CD14-positive monocyte (primary cell): Measurements from ENCODE around the gene SETD1A. TPM values are rescaled to one million over a fixed set of nuclear protein-coding genes. Genes with fewer than 3 reads are reported as not detected.

ENCODE experiments used
- DNase-seq, 3 donors: peaks; one replicate each; pipeline ENCODE4 v3.0.0-alpha.2; 2011 to 2022
- H2AFZ ChIP-seq: 2 replicates; pipeline ENCODE4 v1.6.0; 2012; ENCODE audit warnings: mild to moderate bottlenecking, low read depth, low read length, inconsistent platforms; ENCODE audit not compliant: insufficient read depth, poor library complexity, severe bottlenecking
- H3K27ac ChIP-seq, 2 donors: 1 replicate in 1 of 2; 2 replicates in 1 of 2; pipeline ENCODE4 v1.5.1; 2012 to 2013; ENCODE audit warnings: low read length in 2 of 2, control low read depth in 1 of 2, inconsistent platforms in 1 of 2, low read depth in 1 of 2, mild to moderate bottlenecking in 1 of 2
- H3K27me3 ChIP-seq, 2 donors: one replicate each; pipeline versions ENCODE4 v1.6.0 to v1.6.1; 2011 to 2013; ENCODE audit warnings: low read length in 2 of 2; ENCODE audit not compliant: control insufficient read depth in 2 of 2, insufficient read depth in 2 of 2
- H3K36me3 ChIP-seq, 2 donors: replicated peaks in 1 of 2; 1 replicate in 1 of 2; 2 replicates in 1 of 2; pipeline versions ENCODE4 v1.5.1 to v1.6.1; 2012 to 2013; ENCODE audit warnings: low read length in 2 of 2, control low read depth in 1 of 2, inconsistent platforms in 1 of 2, mild to moderate bottlenecking in 1 of 2; ENCODE audit not compliant: insufficient read depth in 2 of 2, control insufficient read depth in 1 of 2
- H3K4me1 ChIP-seq, 2 donors: 1 replicate in 1 of 2; 2 replicates in 1 of 2; pipeline versions ENCODE4 v1.5.1 to v1.6.1; 2012 to 2013; ENCODE audit warnings: low read length in 2 of 2, control low read depth in 1 of 2, inconsistent platforms in 1 of 2, mild to moderate bottlenecking in 1 of 2, moderate library complexity in 1 of 2; ENCODE audit not compliant: insufficient read depth in 2 of 2, control insufficient read depth in 1 of 2
- H3K4me2 ChIP-seq: replicated peaks from 2 replicates; pipeline ENCODE3; 2012; ENCODE audit warnings: low read length, moderate library complexity, mild to moderate bottlenecking; ENCODE audit not compliant: poor library complexity, severe bottlenecking; ENCODE audit errors: extremely low read depth
- H3K4me3 ChIP-seq, 3 experiments: fragments of 200-600 bp in 1 of 3; sonication (generic) in 1 of 3; replicated peaks in 1 of 3; 1 replicate in 2 of 3; 2 replicates in 1 of 3; pipeline ENCODE4 v1.5.1; 2011 to 2013; ENCODE audit warnings: low read length in 3 of 3, mild to moderate bottlenecking in 3 of 3, control low read depth in 2 of 3, low read depth in 2 of 3, inconsistent platforms in 1 of 3, moderate library complexity in 1 of 3
- H3K79me2 ChIP-seq: 2 replicates; pipeline ENCODE4 v1.6.0; 2012; ENCODE audit warnings: mild to moderate bottlenecking, control low read depth, inconsistent platforms, low read length, moderate library complexity; ENCODE audit not compliant: insufficient read depth
- H3K9ac ChIP-seq: 2 replicates; pipeline ENCODE4 v1.6.0; 2017; ENCODE audit warnings: low read length, mild to moderate bottlenecking; ENCODE audit not compliant: insufficient read depth, poor library complexity, severe bottlenecking
- H3K9me3 ChIP-seq, 2 donors: replicated peaks in 1 of 2; 1 replicate in 1 of 2; 2 replicates in 1 of 2; pipeline versions ENCODE4 v1.5.1 to v1.6.1; 2012 to 2013; ENCODE audit warnings: low read length in 2 of 2, control low read depth in 1 of 2; ENCODE audit not compliant: control insufficient read depth in 1 of 2, insufficient read depth in 1 of 2
- H4K20me1 ChIP-seq: 2 replicates; pipeline ENCODE4 v1.6.0; 2012; ENCODE audit warnings: mild to moderate bottlenecking, low read length, control low read depth, moderate library complexity; ENCODE audit not compliant: insufficient read depth
- H3K27ac Mint-ChIP-seq, 7 donors: one replicate each; pipeline ENCODE4 v1.8.0; 2020; ENCODE audit warnings: mild to moderate bottlenecking in 7 of 7, mixed read lengths in 7 of 7, moderate library complexity in 6 of 7, inconsistent platforms in 2 of 7
- H3K27me3 Mint-ChIP-seq, 3 donors: one replicate each; pipeline ENCODE4 v1.8.0; 2021 to 2022; ENCODE audit warnings: low read depth in 3 of 3, mild to moderate bottlenecking in 3 of 3, mixed read lengths in 3 of 3, moderate library complexity in 3 of 3, inconsistent platforms in 1 of 3
- H3K36me3 Mint-ChIP-seq, 2 donors: one replicate each; pipeline ENCODE4 v1.8.0; 2020; ENCODE audit warnings: mixed read lengths in 2 of 2, inconsistent platforms in 1 of 2, mild to moderate bottlenecking in 1 of 2
- H3K4me1 Mint-ChIP-seq: one replicate; pipeline ENCODE4 v1.8.0; 2020; ENCODE audit warnings: mild to moderate bottlenecking, mixed read lengths
- H3K4me3 Mint-ChIP-seq, 2 donors: one replicate each; pipeline ENCODE4 v1.8.0; 2020; ENCODE audit warnings: mild to moderate bottlenecking in 2 of 2, mixed read lengths in 2 of 2, moderate library complexity in 1 of 2
- H3K9me3 Mint-ChIP-seq, 7 donors: one replicate each; pipeline ENCODE4 v1.8.0; 2020 to 2022; ENCODE audit warnings: mixed read lengths in 7 of 7, mild to moderate bottlenecking in 6 of 7, moderate library complexity in 6 of 7, inconsistent platforms in 2 of 7
- WGBS: methylation state at CpG from one replicate; pipeline ENCODE4 v1.1.5; 2013; ENCODE audit warnings: missing lambda C conversion rate; ENCODE audit not compliant: insufficient coverage; 5-methylcytosine and 5-hydroxymethylcytosine counted together
- intact Hi-C, 2 donors: fragments of 100-400 bp; cut with micrococcal nuclease; formaldehyde crosslinking; loops; one replicate each; pipeline versions ENCODE4 v1.15.0 to v1.15.1; 2023
- polyA plus RNA-seq, 3 donors: library from polyadenylated mRNA; depleted of rRNA in 1 of 3; unstranded in 2 of 3; stranded (reverse) in 1 of 3; fragments of 300-500 nt in 2 of 3; fragments of >200 nt in 1 of 3; fragmentation: Illumina TruSeq in 2 of 3; gene quantifications; 1 replicate in 2 of 3; 2 replicates in 1 of 3; pipeline ENCODE4 v1.2.3, GENCODE V29; 2012 to 2021
- TF ChIP-seq, protein P1 (sequence below): fragments of 200-600 bp; IDR thresholded peaks from one replicate; pipeline ENCODE4 v1.8.0; 2022; ENCODE audit warnings: antibody characterized with exemption, mild to moderate bottlenecking

Gene SETD1A
- polyA plus RNA-seq, 3 donors: 0.16 to 6.6 (median 1.3) TPM

DNA sequence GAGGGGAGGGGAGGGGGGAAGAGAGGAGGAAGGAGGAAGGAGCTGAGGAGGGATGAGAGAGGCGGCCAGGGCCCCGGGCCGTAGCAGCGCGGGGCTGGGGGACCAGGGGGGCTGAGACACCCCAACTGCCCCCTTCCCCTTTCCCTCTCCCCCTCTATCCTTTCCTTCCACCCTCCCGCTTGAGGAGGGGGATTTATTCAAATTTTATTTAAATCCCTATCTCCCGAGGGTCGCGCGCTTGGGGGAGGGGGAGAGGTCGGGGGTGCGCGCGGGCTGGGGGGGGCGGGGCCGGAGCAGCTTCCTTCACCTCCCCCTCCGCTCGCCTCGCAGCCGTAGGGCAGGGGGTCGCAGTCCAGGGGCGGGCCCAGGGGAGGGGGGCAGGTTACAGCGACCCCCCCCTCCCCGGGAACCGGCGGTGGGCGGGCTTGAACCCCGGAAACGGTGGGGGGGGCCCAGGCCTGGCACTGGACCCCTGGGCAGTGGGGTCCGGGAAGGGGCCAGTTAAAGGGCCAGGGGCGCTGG is 33.9 kb upstream of the SETD1A start, which contains the start of gene FBXL19:
Gene FBXL19, plus strand, starts transcription at position 19 of the 522 bp plus-strand sequence. CDS start 2,183 bp downstream, outside the sequence.
- Histone ChIP-seq H3K4me3 (peak within 1 kb of the TSS; percentile 60 to 85 (median 74)), H3K4me2 (peak within 1 kb of the TSS; percentile 80), H4K20me1 (no peaks in the 10 kb centered on the region), H3K27ac (peak within 1 kb of the TSS; percentile 93 to 94), H2AFZ (peak within 1 kb of the TSS; percentile 83), H3K27me3 (no peaks in the 10 kb centered on the region), H3K79me2 (no peaks in the 10 kb centered on the region), H3K36me3 (peaks cover 8 to 15% of the 10 kb centered on the region in 2 donors), H3K9ac (peak within 1 kb of the TSS; percentile 77), H3K9me3 (no peaks in the 10 kb centered on the region), H3K4me1 (peaks cover 12 to 20% of the 10 kb centered on the region in 2 donors)
- H3K27ac Mint-ChIP-seq: peak within 1 kb of the TSS; percentile 100
- DNase-seq: peak in 1 of 3 donors; percentile 21
- peaks cover 12 to 19% of the 10 kb centered on the region in 2 donors for H3K36me3 Mint-ChIP-seq
- WGBS: 0% methylated on average over 5 of the region's 31 CpGs
- peaks cover 3 to 5% (median 4%) of the 10 kb centered on the region in 7 donors for H3K9me3 Mint-ChIP-seq
- H3K4me3 Mint-ChIP-seq: peak within 1 kb of the TSS; percentile 94 to 100
- no peaks in the 10 kb centered on the region for H3K27me3 Mint-ChIP-seq
- TF ChIP-seq, protein P1, sequence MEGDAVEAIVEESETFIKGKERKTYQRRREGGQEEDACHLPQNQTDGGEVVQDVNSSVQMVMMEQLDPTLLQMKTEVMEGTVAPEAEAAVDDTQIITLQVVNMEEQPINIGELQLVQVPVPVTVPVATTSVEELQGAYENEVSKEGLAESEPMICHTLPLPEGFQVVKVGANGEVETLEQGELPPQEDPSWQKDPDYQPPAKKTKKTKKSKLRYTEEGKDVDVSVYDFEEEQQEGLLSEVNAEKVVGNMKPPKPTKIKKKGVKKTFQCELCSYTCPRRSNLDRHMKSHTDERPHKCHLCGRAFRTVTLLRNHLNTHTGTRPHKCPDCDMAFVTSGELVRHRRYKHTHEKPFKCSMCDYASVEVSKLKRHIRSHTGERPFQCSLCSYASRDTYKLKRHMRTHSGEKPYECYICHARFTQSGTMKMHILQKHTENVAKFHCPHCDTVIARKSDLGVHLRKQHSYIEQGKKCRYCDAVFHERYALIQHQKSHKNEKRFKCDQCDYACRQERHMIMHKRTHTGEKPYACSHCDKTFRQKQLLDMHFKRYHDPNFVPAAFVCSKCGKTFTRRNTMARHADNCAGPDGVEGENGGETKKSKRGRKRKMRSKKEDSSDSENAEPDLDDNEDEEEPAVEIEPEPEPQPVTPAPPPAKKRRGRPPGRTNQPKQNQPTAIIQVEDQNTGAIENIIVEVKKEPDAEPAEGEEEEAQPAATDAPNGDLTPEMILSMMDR: no peak
- intact Hi-C loops: loop anchor here (2.0 to 10.0 kb wide), 5 partner anchors 27 to 269 kb away; partner anchors contain the start of genes CTF1 (in 2 of the 2), CFAP119 (in 1 of the 2), FBRS (in 1 of the 2) and PRR14 (in 1 of the 2)
- peaks cover 26% of the 10 kb centered on the region for H3K4me1 Mint-ChIP-seq

DNA sequence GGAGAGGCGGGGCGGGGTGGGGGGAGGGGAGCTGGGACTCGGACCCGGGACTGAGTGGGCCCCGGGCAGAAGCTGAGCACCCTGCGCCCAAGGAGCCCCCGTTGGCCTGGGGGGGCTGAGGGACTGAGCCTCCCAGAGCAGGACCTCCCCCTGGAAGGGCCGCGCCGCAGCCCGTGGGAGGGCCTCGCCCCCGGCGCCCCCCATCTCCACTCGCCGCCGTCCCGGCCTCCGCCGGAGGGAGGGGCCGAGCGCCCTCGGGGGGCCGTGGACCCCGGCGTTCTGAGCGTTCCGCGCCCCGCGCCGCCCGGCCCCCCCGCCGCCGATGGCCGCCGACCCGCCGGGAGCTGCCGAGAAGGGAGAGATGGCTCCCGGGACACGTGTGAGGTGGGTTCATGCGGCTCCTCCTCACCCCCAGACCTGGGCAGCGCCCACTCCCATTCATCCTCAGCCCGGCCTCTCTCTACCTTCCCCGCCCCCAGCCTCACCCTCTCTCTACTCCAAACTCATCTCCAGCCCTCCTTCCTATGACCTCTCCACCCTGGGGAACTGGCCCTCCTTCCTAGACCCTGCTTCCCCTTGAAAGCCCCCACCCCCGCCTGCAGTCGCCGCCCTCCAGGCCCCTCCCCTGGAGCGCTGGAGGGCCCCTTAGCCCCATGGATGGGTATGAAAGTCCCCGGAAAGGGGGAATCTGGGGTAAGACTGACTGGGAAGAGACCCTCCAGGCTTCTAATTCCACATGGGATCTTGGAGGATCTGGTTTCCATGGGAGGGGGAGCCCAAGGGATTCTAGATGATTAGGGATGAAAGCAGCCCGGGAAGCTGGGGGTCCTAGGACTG is 33.3 kb upstream of the SETD1A start:
- Histone ChIP-seq H4K20me1 (no peaks in the 10 kb centered on the region), H3K9ac (no peak overlapping the region), H2AFZ (no peak overlapping the region), H3K4me2 (peak overlapping the region; percentile 80), H3K4me1 (peaks cover 12 to 20% of the 10 kb centered on the region in 2 donors), H3K9me3 (no peaks in the 10 kb centered on the region), H3K79me2 (no peaks in the 10 kb centered on the region), H3K27ac (no peak overlapping the region), H3K36me3 (peaks cover 8 to 20% of the 10 kb centered on the region in 2 donors), H3K27me3 (no peaks in the 10 kb centered on the region), H3K4me3 (peak overlapping the region; percentile 60 to 85 (median 66))
- Mint-ChIP-seq H3K9me3 (peaks cover 0 to 2% (median 0%) of the 10 kb centered on the region in 7 donors), H3K4me1 (peaks cover 23% of the 10 kb centered on the region), H3K36me3 (peaks cover 14 to 19% of the 10 kb centered on the region in 2 donors), H3K4me3 (peak overlapping the region; percentile 64 to 82), H3K27ac (peak overlapping the region in 1 of 7 donors; percentile 30), H3K27me3 (no peaks in the 10 kb centered on the region)
- no peak for DNase-seq
- intact Hi-C loops: loop anchor here (5.0 to 10.0 kb wide), 3 partner anchors 159 to 269 kb away; partner anchors contain the start of genes CFAP119 (in 1 of the 2), FBRS (in 1 of the 2), PRR14 (in 1 of the 2) and RNF40 (in 1 of the 2)
- TF ChIP-seq, protein P1: no peak
- WGBS: 3% methylated on average over 40 of the region's 53 CpGs
